ENCODE results near the gene SHROOM1.

DNA sequence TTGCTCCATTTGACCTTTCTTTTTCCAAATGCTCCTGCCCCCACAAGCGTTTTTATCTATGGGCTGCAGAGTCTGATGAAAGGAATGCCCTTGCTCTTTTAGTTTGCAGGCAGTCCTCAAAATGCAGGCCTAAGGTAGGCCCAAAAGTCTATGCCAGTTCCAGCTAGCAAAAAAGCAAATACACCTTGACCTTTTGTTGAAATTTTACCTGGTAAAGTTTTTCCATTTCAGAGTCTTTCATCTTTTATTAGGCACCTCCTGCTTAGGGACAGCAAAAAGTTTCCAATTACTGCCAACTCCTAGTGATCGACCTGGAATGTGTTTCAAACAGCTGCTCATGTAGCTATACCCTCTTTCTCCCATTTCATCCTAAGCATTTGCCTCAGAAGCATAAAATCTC lies 40.4 kb upstream of the SHROOM1 start:
- TF ChIP-seq NFIC (IDR thresholded peaks at IDR 0.05), result no peak
- TF ChIP-seq, protein P1, sequence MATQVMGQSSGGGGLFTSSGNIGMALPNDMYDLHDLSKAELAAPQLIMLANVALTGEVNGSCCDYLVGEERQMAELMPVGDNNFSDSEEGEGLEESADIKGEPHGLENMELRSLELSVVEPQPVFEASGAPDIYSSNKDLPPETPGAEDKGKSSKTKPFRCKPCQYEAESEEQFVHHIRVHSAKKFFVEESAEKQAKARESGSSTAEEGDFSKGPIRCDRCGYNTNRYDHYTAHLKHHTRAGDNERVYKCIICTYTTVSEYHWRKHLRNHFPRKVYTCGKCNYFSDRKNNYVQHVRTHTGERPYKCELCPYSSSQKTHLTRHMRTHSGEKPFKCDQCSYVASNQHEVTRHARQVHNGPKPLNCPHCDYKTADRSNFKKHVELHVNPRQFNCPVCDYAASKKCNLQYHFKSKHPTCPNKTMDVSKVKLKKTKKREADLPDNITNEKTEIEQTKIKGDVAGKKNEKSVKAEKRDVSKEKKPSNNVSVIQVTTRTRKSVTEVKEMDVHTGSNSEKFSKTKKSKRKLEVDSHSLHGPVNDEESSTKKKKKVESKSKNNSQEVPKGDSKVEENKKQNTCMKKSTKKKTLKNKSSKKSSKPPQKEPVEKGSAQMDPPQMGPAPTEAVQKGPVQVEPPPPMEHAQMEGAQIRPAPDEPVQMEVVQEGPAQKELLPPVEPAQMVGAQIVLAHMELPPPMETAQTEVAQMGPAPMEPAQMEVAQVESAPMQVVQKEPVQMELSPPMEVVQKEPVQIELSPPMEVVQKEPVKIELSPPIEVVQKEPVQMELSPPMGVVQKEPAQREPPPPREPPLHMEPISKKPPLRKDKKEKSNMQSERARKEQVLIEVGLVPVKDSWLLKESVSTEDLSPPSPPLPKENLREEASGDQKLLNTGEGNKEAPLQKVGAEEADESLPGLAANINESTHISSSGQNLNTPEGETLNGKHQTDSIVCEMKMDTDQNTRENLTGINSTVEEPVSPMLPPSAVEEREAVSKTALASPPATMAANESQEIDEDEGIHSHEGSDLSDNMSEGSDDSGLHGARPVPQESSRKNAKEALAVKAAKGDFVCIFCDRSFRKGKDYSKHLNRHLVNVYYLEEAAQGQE (IDR thresholded peaks at IDR 0.05; ENCODE audit: low read depth), result no peak
- no peak for TF ChIP-seq TAF1 (IDR thresholded peaks at IDR 0.05; ENCODE audit: low read depth)
- TF ChIP-seq EP300 (IDR thresholded peaks at IDR 0.05; ENCODE audit: borderline replicate concordance), result no peak
- no peak for TF ChIP-seq FOXM1 (IDR thresholded peaks at IDR 0.05; ENCODE audit: borderline replicate concordance, low read depth)
- TF ChIP-seq, protein P2, sequence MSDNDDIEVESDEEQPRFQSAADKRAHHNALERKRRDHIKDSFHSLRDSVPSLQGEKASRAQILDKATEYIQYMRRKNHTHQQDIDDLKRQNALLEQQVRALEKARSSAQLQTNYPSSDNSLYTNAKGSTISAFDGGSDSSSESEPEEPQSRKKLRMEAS (IDR thresholded peaks at IDR 0.05), result no peak
- no peak for TF ChIP-seq RAD21 (IDR thresholded peaks at IDR 0.05; ENCODE audit: low read depth)
- no peak for TF ChIP-seq EGR1 (IDR thresholded peaks at IDR 0.05)
- no peak for TF ChIP-seq TEAD4 (IDR thresholded peaks at IDR 0.05)
- TF ChIP-seq, protein P3, sequence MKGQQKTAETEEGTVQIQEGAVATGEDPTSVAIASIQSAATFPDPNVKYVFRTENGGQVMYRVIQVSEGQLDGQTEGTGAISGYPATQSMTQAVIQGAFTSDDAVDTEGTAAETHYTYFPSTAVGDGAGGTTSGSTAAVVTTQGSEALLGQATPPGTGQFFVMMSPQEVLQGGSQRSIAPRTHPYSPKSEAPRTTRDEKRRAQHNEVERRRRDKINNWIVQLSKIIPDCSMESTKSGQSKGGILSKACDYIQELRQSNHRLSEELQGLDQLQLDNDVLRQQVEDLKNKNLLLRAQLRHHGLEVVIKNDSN (IDR thresholded peaks at IDR 0.05), result no peak
- no peak for TF ChIP-seq CREB1 (IDR thresholded peaks at IDR 0.05; ENCODE audit: low read depth)
- TF ChIP-seq TCF12 (IDR thresholded peaks at IDR 0.05; ENCODE audit: low read depth), result no peak
- TF ChIP-seq YY1 (IDR thresholded peaks at IDR 0.05; ENCODE audit: low read depth), result no peak

All from Ishikawa (cell line).